ENCODE results near the gene ILK.

ILK gene

DNA sequence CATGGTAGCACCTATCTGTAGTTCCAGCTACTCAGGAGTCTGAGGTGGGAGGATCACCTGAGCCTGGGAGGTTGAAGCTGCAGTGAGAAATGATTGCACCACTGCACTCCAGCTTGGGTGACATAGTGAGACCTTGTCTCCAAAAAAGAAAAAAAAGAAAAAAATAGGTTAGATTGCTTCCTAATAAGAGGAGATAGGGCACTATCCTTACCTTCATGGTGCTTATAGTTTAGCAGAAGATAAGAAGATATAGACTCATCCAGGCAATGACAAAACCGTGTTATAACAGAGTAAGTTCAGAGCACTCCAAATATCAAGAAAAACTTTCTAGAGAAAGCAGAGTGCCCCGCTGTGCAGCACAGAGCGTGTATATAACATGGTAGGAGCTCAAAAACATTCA, 42.3 kb upstream of the ILK start:
- Histone ChIP-seq H3K4me3 (replicated peaks; ENCODE audit: insufficient read depth, low read length) (no peak overlapping the region), H3K27ac (replicated peaks) (no peak overlapping the region), H3K27me3 (ENCODE audit: insufficient read depth, poor library complexity, severe bottlenecking) (no peaks in the 10 kb centered on the region)
- TF ChIP-seq, protein P1, sequence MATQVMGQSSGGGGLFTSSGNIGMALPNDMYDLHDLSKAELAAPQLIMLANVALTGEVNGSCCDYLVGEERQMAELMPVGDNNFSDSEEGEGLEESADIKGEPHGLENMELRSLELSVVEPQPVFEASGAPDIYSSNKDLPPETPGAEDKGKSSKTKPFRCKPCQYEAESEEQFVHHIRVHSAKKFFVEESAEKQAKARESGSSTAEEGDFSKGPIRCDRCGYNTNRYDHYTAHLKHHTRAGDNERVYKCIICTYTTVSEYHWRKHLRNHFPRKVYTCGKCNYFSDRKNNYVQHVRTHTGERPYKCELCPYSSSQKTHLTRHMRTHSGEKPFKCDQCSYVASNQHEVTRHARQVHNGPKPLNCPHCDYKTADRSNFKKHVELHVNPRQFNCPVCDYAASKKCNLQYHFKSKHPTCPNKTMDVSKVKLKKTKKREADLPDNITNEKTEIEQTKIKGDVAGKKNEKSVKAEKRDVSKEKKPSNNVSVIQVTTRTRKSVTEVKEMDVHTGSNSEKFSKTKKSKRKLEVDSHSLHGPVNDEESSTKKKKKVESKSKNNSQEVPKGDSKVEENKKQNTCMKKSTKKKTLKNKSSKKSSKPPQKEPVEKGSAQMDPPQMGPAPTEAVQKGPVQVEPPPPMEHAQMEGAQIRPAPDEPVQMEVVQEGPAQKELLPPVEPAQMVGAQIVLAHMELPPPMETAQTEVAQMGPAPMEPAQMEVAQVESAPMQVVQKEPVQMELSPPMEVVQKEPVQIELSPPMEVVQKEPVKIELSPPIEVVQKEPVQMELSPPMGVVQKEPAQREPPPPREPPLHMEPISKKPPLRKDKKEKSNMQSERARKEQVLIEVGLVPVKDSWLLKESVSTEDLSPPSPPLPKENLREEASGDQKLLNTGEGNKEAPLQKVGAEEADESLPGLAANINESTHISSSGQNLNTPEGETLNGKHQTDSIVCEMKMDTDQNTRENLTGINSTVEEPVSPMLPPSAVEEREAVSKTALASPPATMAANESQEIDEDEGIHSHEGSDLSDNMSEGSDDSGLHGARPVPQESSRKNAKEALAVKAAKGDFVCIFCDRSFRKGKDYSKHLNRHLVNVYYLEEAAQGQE (IDR thresholded peaks at IDR 0.05; ENCODE audit: insufficient replicate concordance, low read depth): no peak
- TF ChIP-seq GABPA (IDR thresholded peaks at IDR 0.05; ENCODE audit: low read depth): no peak
- no peak for TF ChIP-seq SPI1 (IDR thresholded peaks at IDR 0.05; ENCODE audit: borderline replicate concordance, low read depth)
- no peak for TF ChIP-seq POLR2AphosphoS5 (IDR thresholded peaks at IDR 0.05; ENCODE audit: low read depth)
- TF ChIP-seq, protein P2, sequence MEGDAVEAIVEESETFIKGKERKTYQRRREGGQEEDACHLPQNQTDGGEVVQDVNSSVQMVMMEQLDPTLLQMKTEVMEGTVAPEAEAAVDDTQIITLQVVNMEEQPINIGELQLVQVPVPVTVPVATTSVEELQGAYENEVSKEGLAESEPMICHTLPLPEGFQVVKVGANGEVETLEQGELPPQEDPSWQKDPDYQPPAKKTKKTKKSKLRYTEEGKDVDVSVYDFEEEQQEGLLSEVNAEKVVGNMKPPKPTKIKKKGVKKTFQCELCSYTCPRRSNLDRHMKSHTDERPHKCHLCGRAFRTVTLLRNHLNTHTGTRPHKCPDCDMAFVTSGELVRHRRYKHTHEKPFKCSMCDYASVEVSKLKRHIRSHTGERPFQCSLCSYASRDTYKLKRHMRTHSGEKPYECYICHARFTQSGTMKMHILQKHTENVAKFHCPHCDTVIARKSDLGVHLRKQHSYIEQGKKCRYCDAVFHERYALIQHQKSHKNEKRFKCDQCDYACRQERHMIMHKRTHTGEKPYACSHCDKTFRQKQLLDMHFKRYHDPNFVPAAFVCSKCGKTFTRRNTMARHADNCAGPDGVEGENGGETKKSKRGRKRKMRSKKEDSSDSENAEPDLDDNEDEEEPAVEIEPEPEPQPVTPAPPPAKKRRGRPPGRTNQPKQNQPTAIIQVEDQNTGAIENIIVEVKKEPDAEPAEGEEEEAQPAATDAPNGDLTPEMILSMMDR (IDR thresholded peaks at IDR 0.05; ENCODE audit: insufficient read depth, low read length): no peak
- DNase-seq (ENCODE audit: low read depth in 1 of 2, low spot score in 1 of 2): no peak

- no peak overlapping the region for H3K4me3 ChIP-seq (replicated peaks; ENCODE audit: insufficient read depth, low read length)
- TF ChIP-seq, protein P1 (IDR thresholded peaks at IDR 0.05; ENCODE audit: insufficient replicate concordance, low read depth): no peak
- TF ChIP-seq GABPA (IDR thresholded peaks at IDR 0.05; ENCODE audit: low read depth) (no peak), POLR2AphosphoS5 (IDR thresholded peaks at IDR 0.05; ENCODE audit: low read depth) (no peak), SPI1 (IDR thresholded peaks at IDR 0.05; ENCODE audit: borderline replicate concordance, low read depth) (no peak)
- TF ChIP-seq, protein P2 (IDR thresholded peaks at IDR 0.05; ENCODE audit: insufficient read depth, low read length): no peak
- H3K27ac ChIP-seq (replicated peaks): no peak overlapping the region
- no peak for DNase-seq (ENCODE audit: low read depth in 1 of 2, low spot score in 1 of 2)
- no peaks in the 10 kb centered on the region for H3K27me3 ChIP-seq (ENCODE audit: insufficient read depth, poor library complexity, severe bottlenecking)
Observed at GRCh38 chr11:6563121-6563619, 40.4 kb upstream of the ILK start.

GRCh38 chr11:6563667-6564066, 39.9 kb upstream of the ILK start:
- Histone ChIP-seq H3K27ac (replicated peaks) (no peak overlapping the region), H3K4me3 (replicated peaks; ENCODE audit: insufficient read depth, low read length) (no peak overlapping the region), H3K27me3 (ENCODE audit: insufficient read depth, poor library complexity, severe bottlenecking) (no peaks in the 10 kb centered on the region)
- TF ChIP-seq SPI1 (IDR thresholded peaks at IDR 0.05; ENCODE audit: borderline replicate concordance, low read depth) (no peak), GABPA (IDR thresholded peaks at IDR 0.05; ENCODE audit: low read depth) (no peak), POLR2AphosphoS5 (IDR thresholded peaks at IDR 0.05; ENCODE audit: low read depth) (no peak)
- TF ChIP-seq, protein P2 (IDR thresholded peaks at IDR 0.05; ENCODE audit: insufficient read depth, low read length): no peak
- TF ChIP-seq, protein P1 (IDR thresholded peaks at IDR 0.05; ENCODE audit: insufficient replicate concordance, low read depth): no peak
- DNase-seq (ENCODE audit: low read depth in 1 of 2, low spot score in 1 of 2): no peak

Data from HL-60 (cell line).